Measurements from ENCODE around the gene GJA9. TPM values are rescaled to one million over a fixed set of nuclear protein-coding genes. Genes with fewer than 3 reads are reported as not detected.

GJA9 gene
- total RNA-seq, 2 donors from 2014 or later, result 0.09 to 0.28 TPM

DNA sequence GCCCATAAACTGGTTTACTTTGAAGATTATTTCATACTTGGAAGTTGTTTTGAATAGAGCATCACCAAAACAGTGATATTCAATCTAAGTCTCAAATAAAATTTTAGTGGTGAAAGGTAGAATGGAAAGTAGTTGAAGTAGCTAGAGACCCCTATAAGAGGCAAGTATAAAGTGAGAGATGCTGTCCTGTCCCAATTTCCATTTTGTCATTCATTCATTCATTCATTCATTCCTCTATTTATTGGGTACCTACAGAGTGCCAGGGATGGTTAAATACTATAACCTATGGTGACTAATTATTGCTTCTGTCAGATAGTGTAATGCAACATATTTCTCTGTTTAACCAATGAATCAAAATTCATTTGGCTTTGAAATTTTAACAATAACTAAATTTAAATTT is 54.5 kb downstream of the GJA9 start:
- no peak for TF ChIP-seq POLR2A (IDR thresholded peaks at IDR 0.05)
- TF ChIP-seq, protein P1, sequence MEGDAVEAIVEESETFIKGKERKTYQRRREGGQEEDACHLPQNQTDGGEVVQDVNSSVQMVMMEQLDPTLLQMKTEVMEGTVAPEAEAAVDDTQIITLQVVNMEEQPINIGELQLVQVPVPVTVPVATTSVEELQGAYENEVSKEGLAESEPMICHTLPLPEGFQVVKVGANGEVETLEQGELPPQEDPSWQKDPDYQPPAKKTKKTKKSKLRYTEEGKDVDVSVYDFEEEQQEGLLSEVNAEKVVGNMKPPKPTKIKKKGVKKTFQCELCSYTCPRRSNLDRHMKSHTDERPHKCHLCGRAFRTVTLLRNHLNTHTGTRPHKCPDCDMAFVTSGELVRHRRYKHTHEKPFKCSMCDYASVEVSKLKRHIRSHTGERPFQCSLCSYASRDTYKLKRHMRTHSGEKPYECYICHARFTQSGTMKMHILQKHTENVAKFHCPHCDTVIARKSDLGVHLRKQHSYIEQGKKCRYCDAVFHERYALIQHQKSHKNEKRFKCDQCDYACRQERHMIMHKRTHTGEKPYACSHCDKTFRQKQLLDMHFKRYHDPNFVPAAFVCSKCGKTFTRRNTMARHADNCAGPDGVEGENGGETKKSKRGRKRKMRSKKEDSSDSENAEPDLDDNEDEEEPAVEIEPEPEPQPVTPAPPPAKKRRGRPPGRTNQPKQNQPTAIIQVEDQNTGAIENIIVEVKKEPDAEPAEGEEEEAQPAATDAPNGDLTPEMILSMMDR (IDR thresholded peaks at IDR 0.05), result no peak
- no peak for TF ChIP-seq POLR2AphosphoS5 (IDR thresholded peaks at IDR 0.05)
- no peaks in the 10 kb centered on the region for H3K27me3 ChIP-seq (replicated peaks; ENCODE audit: insufficient read depth)
- H3K9me3 ChIP-seq, result no peaks in the 10 kb centered on the region
- DNase-seq (ENCODE audit: low spot score), result no peak
- no peaks in the 10 kb centered on the region for H3K4me1 ChIP-seq (replicated peaks)
- intact Hi-C loops (cut with DNase I), result no loop called here
- no peaks in the 10 kb centered on the region for H3K36me3 ChIP-seq
- H3K27ac ChIP-seq, result no peak overlapping the region
- no peak overlapping the region for H3K4me3 ChIP-seq

DNA sequence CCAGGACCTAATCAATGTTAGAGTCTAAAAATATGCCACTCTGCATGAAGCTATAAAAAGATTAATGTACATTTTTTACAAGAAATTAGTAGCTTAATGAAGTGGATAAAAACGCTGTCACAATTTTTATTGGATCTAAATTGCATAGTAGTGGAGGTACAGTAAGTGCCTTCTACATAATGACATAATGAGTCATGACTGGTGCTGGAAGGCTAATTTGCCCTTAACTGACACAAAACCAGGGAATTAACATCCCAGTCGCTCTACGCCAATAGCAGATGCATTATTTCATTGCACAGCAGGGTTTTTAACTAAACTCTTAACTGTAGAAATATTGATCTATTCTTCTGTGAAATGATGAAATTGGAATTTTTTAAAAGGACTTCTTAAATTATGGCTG is 55.1 kb downstream of the GJA9 start:
- Histone ChIP-seq H3K27me3 (replicated peaks; ENCODE audit: insufficient read depth) (no peaks in the 10 kb centered on the region), H3K4me3 (no peak overlapping the region), H3K4me1 (replicated peaks) (no peaks in the 10 kb centered on the region), H3K27ac (no peak overlapping the region), H3K9me3 (no peaks in the 10 kb centered on the region), H3K36me3 (no peaks in the 10 kb centered on the region)
- intact Hi-C loops (cut with DNase I), result no loop called here
- WGBS, result 33% methylated on average over 3 of the region's 3 CpGs
- DNase-seq (ENCODE audit: low spot score), result no peak
- TF ChIP-seq POLR2A (IDR thresholded peaks at IDR 0.05), result no peak
- TF ChIP-seq POLR2AphosphoS5 (IDR thresholded peaks at IDR 0.05), result no peak
- TF ChIP-seq, protein P1 (IDR thresholded peaks at IDR 0.05), result no peak

Small RNA genes lying within 50 kb of the gene (small RNA-seq; reads per million reads assigned to genes)
- gene GJA9-MYCBP (0 reads per million in 2 donors), gene RNU6-605P (0 reads per million in 2 donors)

Other genes starting within 250 kb of the GJA9 start
- gene RRAGC, start 21.8 kb downstream of the GJA9 start, total RNA-seq, result 10 to 100 TPM in 1 of 2 donors, 1 to 10 TPM in 1; 9.2 to 22.6 TPM
- gene MYCBP, start 8.2 kb downstream of the GJA9 start, total RNA-seq, result 10 to 100 TPM; 25.7 to 45.9 TPM
- 1 to 10 TPM; 3.5 to 7.7 TPM for gene RHBDL2, start 60.2 kb upstream of the GJA9 start, total RNA-seq
- gene AKIRIN1, start 109.7 kb upstream of the GJA9 start, total RNA-seq, result 100 to 1,000 TPM in 1 of 2 donors, 10 to 100 TPM in 1; 55.7 to 108 TPM
- gene NDUFS5, start 144.8 kb upstream of the GJA9 start, total RNA-seq, result 100 to 1,000 TPM; 310 to 473 TPM